WTC11 (cell line): ENCODE results near the gene LHX3. TPM values are rescaled to one million over a fixed set of nuclear protein-coding genes. Genes with fewer than 3 reads are reported as not detected.

Experiments
- NR1H2 ChIP-seq: sonication (generic); formaldehyde crosslinking; IDR thresholded peaks from 2 replicates; pipeline ENCODE4 v1.9.0; 2021; ENCODE audit warnings: mild to moderate bottlenecking, moderate library complexity, missing genetic modification reagents
- USF1 ChIP-seq: sonication (generic); formaldehyde crosslinking; IDR thresholded peaks from 2 replicates; pipeline ENCODE4 v1.8.0; 2022; ENCODE audit warnings: mild to moderate bottlenecking, missing genetic modification reagents
- ZBTB21 ChIP-seq: sonication (generic); formaldehyde crosslinking; IDR thresholded peaks from 2 replicates; pipeline ENCODE4 v1.8.1; 2023; ENCODE audit warnings: mild to moderate bottlenecking, missing genetic modification reagents, borderline replicate concordance
- ZNF281 ChIP-seq: sonication (generic); formaldehyde crosslinking; IDR thresholded peaks from 2 replicates; pipeline ENCODE4 v1.8.0; 2023; ENCODE audit warnings: mild to moderate bottlenecking, missing genetic modification reagents
- total RNA-seq: library from RNA; stranded (reverse); gene quantifications from 3 replicates; pipeline ENCODE4 v1.2.3, GENCODE V29; 2021
- TF ChIP-seq, protein P1 (sequence below): sonication (generic); formaldehyde crosslinking; IDR thresholded peaks from 2 replicates; pipeline ENCODE4 v1.8.1; 2023; ENCODE audit warnings: mild to moderate bottlenecking, missing genetic modification reagents, moderate library complexity

The LHX3 gene
- total RNA-seq, 1 experiment from 2014 or later, result not detected

DNA sequence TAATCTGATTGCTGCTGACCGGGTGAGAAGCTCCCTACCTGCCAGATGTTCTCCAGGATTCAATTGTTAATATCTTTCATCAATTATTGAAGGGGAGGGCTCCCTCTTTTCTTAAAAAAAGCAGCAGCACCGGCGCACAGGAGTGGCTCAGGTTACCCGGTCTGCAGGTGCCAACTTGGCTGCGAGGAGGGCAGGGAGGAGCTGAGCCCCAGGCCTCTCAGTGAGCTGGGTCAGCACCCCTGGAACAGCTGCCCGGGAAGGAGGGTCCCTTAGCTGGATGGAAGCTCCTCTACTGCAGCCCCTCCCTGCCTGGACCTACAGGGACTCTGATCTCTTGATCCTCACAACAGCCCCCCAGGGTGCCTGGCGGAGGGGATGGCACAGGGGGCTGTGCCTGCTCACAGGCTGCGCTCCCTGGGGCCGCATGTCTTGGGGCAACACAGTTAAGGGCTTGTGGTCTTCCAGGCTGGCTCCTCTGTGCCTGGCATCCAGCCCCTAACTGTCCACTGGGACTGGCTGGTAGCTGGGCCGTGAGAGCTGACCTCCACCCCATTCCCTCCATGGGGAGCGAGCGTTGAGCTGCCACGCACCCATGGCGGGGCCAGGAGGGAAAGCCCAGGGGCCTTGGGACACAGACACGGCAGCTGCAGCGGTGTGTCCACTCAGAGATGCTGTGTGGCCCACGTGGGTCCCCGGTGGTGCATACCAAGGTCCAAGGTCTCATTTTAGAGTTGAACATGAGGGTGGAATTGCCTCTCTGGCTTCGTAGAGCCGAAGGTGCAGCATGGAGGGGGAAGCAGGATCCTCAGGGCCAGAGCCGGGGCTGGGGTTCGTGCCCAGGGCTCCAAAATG lies 57.7 kb downstream of the LHX3 start (continued):
- TF ChIP-seq ZBTB21 (CRISPR knock-in tag) (no peak), USF1 (CRISPR knock-in tag) (no peak), NR1H2 (CRISPR knock-in tag) (no peak), ZNF281 (CRISPR knock-in tag) (no peak)
- TF ChIP-seq, protein P1, sequence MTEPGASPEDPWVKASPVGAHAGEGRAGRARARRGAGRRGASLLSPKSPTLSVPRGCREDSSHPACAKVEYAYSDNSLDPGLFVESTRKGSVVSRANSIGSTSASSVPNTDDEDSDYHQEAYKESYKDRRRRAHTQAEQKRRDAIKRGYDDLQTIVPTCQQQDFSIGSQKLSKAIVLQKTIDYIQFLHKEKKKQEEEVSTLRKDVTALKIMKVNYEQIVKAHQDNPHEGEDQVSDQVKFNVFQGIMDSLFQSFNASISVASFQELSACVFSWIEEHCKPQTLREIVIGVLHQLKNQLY (CRISPR knock-in tag), result no peak

Other genes starting within 250 kb of the LHX3 start
- 46.4 to 55.6 TPM (median 53.3 TPM) in 3 replicates for gene UBAC1, start 243.8 kb downstream of the LHX3 start, total RNA-seq
- gene NACC2, start 109.8 kb downstream of the LHX3 start, total RNA-seq, result 14.1 to 17.1 TPM (median 14.5 TPM) in 3 replicates
- 39.4 to 41.0 TPM (median 39.5 TPM) in 3 replicates for gene TMEM250, start 86.3 kb downstream of the LHX3 start, total RNA-seq
- gene QSOX2, start 40.7 kb upstream of the LHX3 start, total RNA-seq, result 31.7 to 33.4 TPM (median 33.2 TPM) in 3 replicates
- gene CCDC187, start 99.0 kb upstream of the LHX3 start, total RNA-seq, result 0.02 to 0.04 TPM in 2 of 3 replicates, not detected in the other
- gene GPSM1, start 122.4 kb upstream of the LHX3 start, total RNA-seq, result 14.2 to 16.2 TPM (median 16.2 TPM) in 3 replicates
- gene DNLZ, start 158.6 kb upstream of the LHX3 start, total RNA-seq, result 13.5 to 17.2 TPM (median 15.0 TPM) in 3 replicates
- 0.76 to 0.96 TPM (median 0.96 TPM) in 3 replicates for gene CARD9, start 168.5 kb upstream of the LHX3 start, total RNA-seq
- gene SNAPC4, start 195.0 kb upstream of the LHX3 start, total RNA-seq, result 18.9 to 22.8 TPM (median 20.0 TPM) in 3 replicates
- gene ENTR1, start 205.5 kb upstream of the LHX3 start, total RNA-seq, result 102 to 140 TPM (median 103 TPM) in 3 replicates
- gene PMPCA, start 205.5 kb upstream of the LHX3 start, total RNA-seq, result 77.0 to 103 TPM (median 79.2 TPM) in 3 replicates
- gene INPP5E, start 234.7 kb upstream of the LHX3 start, total RNA-seq, result 23.6 to 25.5 TPM (median 24.0 TPM) in 3 replicates